Transverse colon (tissue), 4 donors: ENCODE results near the gene ASXL2. TPM values are rescaled to one million over a fixed set of nuclear protein-coding genes. Genes with fewer than 3 reads are reported as not detected.
A peak's percentile ranks its signal among the peaks of the same experiment; 100 is the strongest.

Experiments used
- DNase-seq: peaks from one replicate; pipeline ENCODE4 v3.0.0-alpha.2; 2019
- H3K27ac ChIP-seq, 4 donors: fragments of 200-600 bp; sonication (generic); 2 replicates each; pipeline ENCODE4 v1.5.1; 2016 to 2018; ENCODE audit warnings: inconsistent platforms in 4 of 4
- H3K27me3 ChIP-seq: fragments of 200-600 bp; sonication (generic); 2 replicates; pipeline ENCODE4 v1.5.1; 2017; ENCODE audit warnings: inconsistent platforms
- H3K36me3 ChIP-seq, 4 donors: fragments of 200-600 bp; sonication (generic); 2 replicates each; pipeline ENCODE4 v1.5.1; 2017 to 2019; ENCODE audit warnings: inconsistent platforms in 4 of 4
- H3K4me1 ChIP-seq, 4 donors: fragments of 200-600 bp; sonication (generic); 2 replicates each; pipeline ENCODE4 v1.5.1; 2017 to 2020; ENCODE audit warnings: inconsistent platforms in 4 of 4
- H3K4me3 ChIP-seq, 4 donors: fragments of 200-600 bp; sonication (generic); 1 replicate in 1 of 4; 2 replicates in 3 of 4; pipeline versions ENCODE4 v1.5.1 to v1.6.1; 2017 to 2019; ENCODE audit warnings: inconsistent platforms in 4 of 4
- H3K9me3 ChIP-seq, 2 donors: fragments of 200-600 bp; sonication (generic); 2 replicates each; pipeline ENCODE4 v1.5.1; 2017 to 2019; ENCODE audit warnings: inconsistent platforms in 2 of 2
- EP300 ChIP-seq: sonication (generic); formaldehyde crosslinking; IDR thresholded peaks from one replicate; pipeline ENCODE4 v1.6.1; 2017; ENCODE audit warnings: antibody characterized with exemption, low read depth
- POLR2A ChIP-seq: fragments of 450-650 bp; IDR thresholded peaks from one replicate; pipeline ENCODE4 v1.6.1; 2016; ENCODE audit warnings: antibody characterized with exemption, mild to moderate bottlenecking, moderate library complexity
- POLR2AphosphoS5 ChIP-seq, 3 donors: sonication (generic); formaldehyde crosslinking; IDR thresholded peaks; one replicate each; pipeline ENCODE4 v1.6.1; 2016; ENCODE audit warnings: antibody characterized with exemption in 3 of 3
- WGBS, 2 donors: methylation state at CpG; one replicate each; pipeline ENCODE4 v1.1.5; 2018; ENCODE audit warnings: low coverage in 1 of 2; 5-methylcytosine and 5-hydroxymethylcytosine counted together
- in situ Hi-C, 4 donors: fragments of 200-750 bp; cut with MboI; loops; one replicate each; pipeline versions ENCODE4 v1.15.0 to v1.15.1; 2017; ENCODE audit warnings: low sequenced_read_pairs in 3 of 4, low pct_ligation_motif_present in 1 of 4, low pct_unique_long_range_greater_than_20kb in 1 of 4
- intact Hi-C: fragments of 100-400 bp; cut with DNase I; formaldehyde crosslinking; loops from one replicate; pipeline ENCODE4 v1.15.1; 2023; ENCODE audit warnings: low total_unique reads
- total RNA-seq, 4 donors: library from RNA; depleted of rRNA; stranded (reverse); fragments of >200 nt; gene quantifications; one replicate each; pipeline ENCODE4 v1.1.0, GENCODE V29; 2016
- TF ChIP-seq, protein P1 (sequence below), 5 experiments: fragments of 200-600 bp in 3 of 5; fragments of 450-650 bp in 2 of 5; sonication (generic) in 3 of 5; IDR thresholded peaks; 1 replicate in 2 of 5; 2 replicates in 3 of 5; pipeline ENCODE4 v1.5.1; 2016 to 2017; ENCODE audit warnings: antibody characterized with exemption in 5 of 5, inconsistent platforms in 3 of 5, mild to moderate bottlenecking in 2 of 5, moderate library complexity in 1 of 5

Gene ASXL2
- 10 to 100 TPM; 17.3 to 36.6 (median 23.3) TPM for total RNA-seq

DNA sequence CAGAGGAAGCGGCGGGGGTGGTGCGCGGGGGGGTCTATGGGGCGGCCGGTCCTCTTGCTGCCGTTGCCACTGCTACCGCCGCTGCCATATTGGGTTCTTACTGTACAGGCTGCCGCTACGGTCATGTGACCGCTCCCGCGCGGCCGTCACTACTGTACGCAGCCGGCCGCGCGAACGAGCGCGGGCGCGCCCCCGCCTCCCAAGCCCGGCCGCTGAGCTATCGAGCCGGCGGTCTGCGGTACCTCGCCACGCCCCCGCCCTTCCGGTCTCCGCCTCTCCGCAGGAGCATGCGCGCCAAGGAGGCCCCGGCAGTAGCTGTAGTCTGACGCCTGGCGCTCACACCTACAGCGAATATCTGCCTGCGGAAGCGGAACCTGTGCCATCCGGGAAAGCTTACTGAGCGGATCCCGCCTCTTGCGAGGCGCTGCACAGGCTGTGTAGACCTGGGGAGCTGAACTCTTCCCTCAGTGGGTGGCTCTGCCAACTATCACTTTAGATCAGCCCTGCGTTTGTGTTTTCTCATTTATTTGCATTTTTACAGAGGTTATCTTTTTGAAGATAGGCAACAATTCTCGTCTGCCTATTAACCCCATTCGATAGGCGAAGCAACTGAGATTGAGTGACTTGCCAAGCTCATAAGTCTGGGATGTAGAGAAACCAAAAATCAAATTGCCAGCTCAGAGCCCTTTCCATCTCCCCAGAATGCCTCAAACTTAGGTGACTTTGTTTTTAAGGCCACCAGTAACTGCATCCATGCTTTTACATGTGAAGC is at the start of gene ASXL2:
TSS of gene ASXL2 (minus strand) at position 127 of the 772 bp plus-strand sequence. CDS start 265 bp downstream, outside the sequence.
- Histone ChIP-seq H3K9me3 (no peaks in the 10 kb centered on the region), H3K4me1 (peaks cover 14 to 30% (median 16%) of the 10 kb centered on the region in 4 donors), H3K36me3 (peaks cover 0 to 5% (median 0%) of the 10 kb centered on the region in 4 donors), H3K27me3 (no peaks in the 10 kb centered on the region), H3K27ac (peak within 1 kb of the TSS; percentile 93 to 99 (median 98)), H3K4me3 (peak within 1 kb of the TSS; percentile 77 to 95 (median 89))
- in situ Hi-C loops, result no loop called here
- intact Hi-C loops, result no loop called here
- WGBS, 2 donors, result 6% methylated on average over 19 of the region's 56 CpGs; no CpG with 5 or more reads in 1 of the 2 donors
- TF ChIP-seq EP300 (no peak), POLR2A (peak; percentile 71), POLR2AphosphoS5 (IDR thresholded peaks at IDR 0.05) (peak; percentile 76 to 86 (median 78))
- TF ChIP-seq, protein P1, sequence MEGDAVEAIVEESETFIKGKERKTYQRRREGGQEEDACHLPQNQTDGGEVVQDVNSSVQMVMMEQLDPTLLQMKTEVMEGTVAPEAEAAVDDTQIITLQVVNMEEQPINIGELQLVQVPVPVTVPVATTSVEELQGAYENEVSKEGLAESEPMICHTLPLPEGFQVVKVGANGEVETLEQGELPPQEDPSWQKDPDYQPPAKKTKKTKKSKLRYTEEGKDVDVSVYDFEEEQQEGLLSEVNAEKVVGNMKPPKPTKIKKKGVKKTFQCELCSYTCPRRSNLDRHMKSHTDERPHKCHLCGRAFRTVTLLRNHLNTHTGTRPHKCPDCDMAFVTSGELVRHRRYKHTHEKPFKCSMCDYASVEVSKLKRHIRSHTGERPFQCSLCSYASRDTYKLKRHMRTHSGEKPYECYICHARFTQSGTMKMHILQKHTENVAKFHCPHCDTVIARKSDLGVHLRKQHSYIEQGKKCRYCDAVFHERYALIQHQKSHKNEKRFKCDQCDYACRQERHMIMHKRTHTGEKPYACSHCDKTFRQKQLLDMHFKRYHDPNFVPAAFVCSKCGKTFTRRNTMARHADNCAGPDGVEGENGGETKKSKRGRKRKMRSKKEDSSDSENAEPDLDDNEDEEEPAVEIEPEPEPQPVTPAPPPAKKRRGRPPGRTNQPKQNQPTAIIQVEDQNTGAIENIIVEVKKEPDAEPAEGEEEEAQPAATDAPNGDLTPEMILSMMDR (IDR thresholded peaks at IDR 0.05), result peak in 1 of 5 experiments; percentile 24
- DNase-seq, result peak; percentile 98

DNA sequence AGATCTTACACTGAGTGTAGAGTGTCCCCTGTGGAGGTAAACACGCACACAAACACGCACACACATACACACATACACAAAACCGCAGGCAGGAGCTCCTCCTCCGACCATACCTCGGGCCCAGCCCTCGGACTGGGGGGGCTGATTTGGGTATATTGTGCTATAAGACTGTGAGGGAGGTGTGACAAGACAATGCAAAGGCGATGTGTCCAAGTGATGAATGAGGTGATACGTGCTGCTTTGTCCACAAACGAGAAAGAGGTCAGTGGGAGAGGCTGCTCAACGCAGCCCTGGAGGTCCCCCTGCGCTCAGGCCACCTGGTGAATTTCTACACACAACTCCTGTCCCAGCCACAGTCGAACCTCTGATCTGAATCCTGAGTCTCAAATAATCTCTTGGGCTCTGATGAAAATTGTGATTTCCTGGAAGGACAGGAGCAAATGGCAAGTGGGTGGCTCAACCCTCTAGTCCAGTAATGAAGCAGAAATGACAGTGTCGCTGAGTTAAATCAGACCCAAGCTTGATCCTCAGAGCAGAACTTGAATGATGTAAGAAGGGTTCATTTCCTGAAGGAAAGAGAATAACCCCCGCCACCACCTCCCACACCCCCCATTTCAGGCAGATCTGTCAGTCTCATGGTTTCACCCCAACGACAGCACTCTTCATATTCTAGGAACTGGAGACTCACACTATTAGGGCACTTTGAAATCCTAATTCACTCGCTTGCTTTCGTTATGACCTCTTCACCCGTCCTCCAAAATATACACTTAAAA is 48.9 kb upstream of the ASXL2 start:
- 64 to 82% methylated on average over 9 to 18 of the region's 18 CpGs for WGBS, 2 donors
- H3K36me3 ChIP-seq, result no peaks in the 10 kb centered on the region
- DNase-seq, result no peak
- H3K4me1 ChIP-seq, result no peaks in the 10 kb centered on the region
- H3K27ac ChIP-seq, result no peak overlapping the region
- TF ChIP-seq, protein P1 (IDR thresholded peaks at IDR 0.05), result no peak
- TF ChIP-seq POLR2AphosphoS5 (IDR thresholded peaks at IDR 0.05) (no peak), EP300 (no peak), POLR2A (no peak)
- no peaks in the 10 kb centered on the region for H3K27me3 ChIP-seq
- intact Hi-C loops (no loop called here), in situ Hi-C loops (no loop called here)
- H3K4me3 ChIP-seq, result no peak overlapping the region
- no peaks in the 10 kb centered on the region for H3K9me3 ChIP-seq

GRCh38 chr2:25922501-25922900 is 44.2 kb upstream of the ASXL2 start:
- in situ Hi-C loops, result no loop called here
- Histone ChIP-seq H3K4me1 (no peaks in the 10 kb centered on the region), H3K9me3 (no peaks in the 10 kb centered on the region), H3K27me3 (no peaks in the 10 kb centered on the region), H3K36me3 (no peaks in the 10 kb centered on the region), H3K27ac (no peak overlapping the region), H3K4me3 (no peak overlapping the region)
- TF ChIP-seq EP300 (no peak), POLR2AphosphoS5 (IDR thresholded peaks at IDR 0.05) (no peak), POLR2A (no peak)
- TF ChIP-seq, protein P1 (IDR thresholded peaks at IDR 0.05), result no peak
- 78 to 85% methylated on average over 2 of the region's 2 CpGs for WGBS, 2 donors
- no peak for DNase-seq
- intact Hi-C loops, result no loop called here

DNA sequence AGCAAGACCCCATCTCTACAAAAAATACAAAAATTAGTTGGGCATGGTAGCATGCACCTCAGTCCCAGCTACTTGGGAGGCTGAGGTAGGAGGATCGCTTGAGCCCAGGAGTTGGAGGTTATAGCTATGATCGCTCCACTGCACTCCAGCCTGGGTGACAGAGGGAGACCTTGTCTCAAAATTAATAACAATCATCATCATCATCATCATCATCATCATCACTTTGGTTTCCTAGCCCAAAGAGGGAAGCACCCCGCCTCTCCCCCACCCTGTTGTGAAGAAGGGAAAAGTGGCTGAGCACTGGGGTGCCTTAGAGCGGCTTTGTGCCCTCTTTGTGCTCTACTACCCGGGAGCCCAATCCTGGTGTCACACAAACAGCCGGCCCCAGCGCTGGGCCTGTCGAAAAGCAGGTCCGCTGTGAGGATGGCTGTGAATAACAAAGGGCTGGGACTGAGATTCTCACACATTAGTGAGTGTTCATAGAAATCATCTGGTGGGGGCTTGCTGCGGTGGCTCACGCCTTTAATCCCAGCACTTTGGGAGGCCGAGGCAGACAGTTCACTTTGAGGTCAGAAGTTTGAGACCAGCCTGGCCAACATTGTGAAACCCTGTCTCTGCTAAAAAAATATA is 42.6 kb upstream of the ASXL2 start:
- Histone ChIP-seq H3K9me3 (no peaks in the 10 kb centered on the region), H3K27ac (no peak overlapping the region), H3K27me3 (no peaks in the 10 kb centered on the region), H3K36me3 (no peaks in the 10 kb centered on the region), H3K4me1 (no peaks in the 10 kb centered on the region), H3K4me3 (no peak overlapping the region)
- in situ Hi-C loops, result no loop called here
- no peak for DNase-seq
- 0 to 85% methylated on average over 1 to 12 of the region's 12 CpGs for WGBS, 2 donors
- intact Hi-C loops, result no loop called here
- TF ChIP-seq, protein P1 (IDR thresholded peaks at IDR 0.05), result no peak
- TF ChIP-seq POLR2AphosphoS5 (IDR thresholded peaks at IDR 0.05) (no peak), POLR2A (no peak), EP300 (no peak)
